K562 (cell line): Measurements from ENCODE around the gene SGMS1. TPM values are rescaled to one million over a fixed set of nuclear protein-coding genes. Genes with fewer than 3 reads are reported as not detected.

Experiments used
- ATF6 ChIP-seq: sonication (generic); formaldehyde crosslinking; IDR thresholded peaks from 2 replicates; pipeline ENCODE4 v1.4.0; 2020; ENCODE audit warnings: mild to moderate bottlenecking, missing genetic modification reagents
- ATF7 ChIP-seq: fragments of 450-650 bp; IDR thresholded peaks from 2 replicates; pipeline ENCODE4 v1.7.1; 2014; ENCODE audit warnings: mild to moderate bottlenecking, moderate library complexity
- KHSRP ChIP-seq: fragments of 450-650 bp; IDR thresholded peaks from 2 replicates; pipeline ENCODE4 v1.6.1; 2017
- MAFK ChIP-seq: IDR thresholded peaks from 2 replicates; pipeline ENCODE4 v1.6.1; 2011; ENCODE audit warnings: low read length, improper control_type of control experiment
- NBN ChIP-seq: fragments of 450-650 bp; IDR thresholded peaks from 2 replicates; pipeline ENCODE4 v1.6.1; 2016; ENCODE audit warnings: low read depth, mild to moderate bottlenecking
- PBX2 ChIP-seq, 2 experiments: IDR thresholded peaks in 1 of 2; conservative IDR thresholded peaks in 1 of 2; 2 replicates each; pipeline ENCODE4 v1.6.1; 2016; ENCODE audit warnings: low read depth in 2 of 2, mild to moderate bottlenecking in 1 of 2, missing compliant biosample characterization in 1 of 2, missing genetic modification characterization in 1 of 2, moderate library complexity in 1 of 2
- RBFOX2 ChIP-seq: fragments of 200-400 bp; formaldehyde crosslinking; IDR thresholded peaks from 2 replicates; pipeline ENCODE4 v1.6.1; 2017; ENCODE audit warnings: low read depth, mild to moderate bottlenecking, low read length, moderate library complexity
- RFX5 ChIP-seq: IDR thresholded peaks from 2 replicates; pipeline ENCODE4 v1.6.1; 2011; ENCODE audit warnings: low read depth, mild to moderate bottlenecking, improper control_type of control experiment, low read length
- THRA ChIP-seq: fragments of 450-650 bp; IDR thresholded peaks from 2 replicates; pipeline ENCODE4 v1.6.1; 2017; ENCODE audit warnings: mild to moderate bottlenecking, moderate library complexity
- ZBED1 ChIP-seq: IDR thresholded peaks from 2 replicates; pipeline ENCODE4 v1.6.1; 2014
- ZMIZ1 ChIP-seq, 2 experiments: fragments of 150-350 bp in 1 of 2; IDR thresholded peaks; 2 replicates each; pipeline ENCODE4 v1.6.1; 2012 to 2016; ENCODE audit warnings: low read depth in 2 of 2, low read length in 2 of 2, mild to moderate bottlenecking in 1 of 2, moderate library complexity in 1 of 2
- ZNF277 ChIP-seq: fragments of 250-450 bp; sonication (Bioruptor Pico); IDR thresholded peaks from 2 replicates; pipeline ENCODE4 v1.8.0; 2022; ENCODE audit warnings: inconsistent platforms, mild to moderate bottlenecking, moderate library complexity, borderline replicate concordance
- ZNF347 ChIP-seq: fragments of 450-650 bp; formaldehyde crosslinking; IDR thresholded peaks from 2 replicates; pipeline ENCODE4 v1.4.0; 2020; ENCODE audit warnings: low read depth, mild to moderate bottlenecking, moderate library complexity
- ZNF512 ChIP-seq: IDR thresholded peaks from 2 replicates; pipeline ENCODE4 v1.6.1; 2016; ENCODE audit warnings: missing genetic modification characterization, missing compliant biosample characterization
- ZNF75A ChIP-seq: fragments of 450-650 bp; formaldehyde crosslinking; IDR thresholded peaks from 2 replicates; pipeline ENCODE4 v1.4.0; 2020; ENCODE audit warnings: mild to moderate bottlenecking
- polyA plus RNA-seq, 8 experiments: library from polyadenylated mRNA; depleted of rRNA in 4 of 8; stranded (reverse) in 5 of 8; unstranded in 3 of 8; fragments of >200 nt; fragmentation: Nextera tagmentation in 2 of 8; fragmentation: Illumina TruSeq in 1 of 8; extraction: Ambion mirVana in 2 of 8; extraction: Trizol in 1 of 8; gene quantifications; 2 replicates each; pipeline versions ENCODE4 v1.2.1 to v1.2.3, GENCODE V29; 2011 to 2014; ENCODE audit warnings: inconsistent platforms in 1 of 8, missing spikeins in 1 of 8
- total RNA-seq, 7 experiments: library from RNA; depleted of rRNA in 6 of 7; stranded (reverse); fragments of >200 nt in 6 of 7; fragmentation: Illumina TruSeq in 2 of 7; extraction: Trizol in 2 of 7; gene quantifications; 2 replicates each; pipeline versions ENCODE4 v1.2.1 to v1.2.3, GENCODE V29; 2011 to 2021; ENCODE audit warnings: low replicate concordance in 1 of 7

The SGMS1 gene
- total and polyA plus RNA-seq, 9 of the 15 experiments (the other 6 are each of a cell fraction or from before 2014, with no cell fraction given), result 22.6 to 232 (median 82.2) TPM

- TF ChIP-seq RFX5 (peak; percentile 64; the same call in 1 of the 2 replicates), ZNF512 (tag) (no peak), ATF7 (peak; percentile 79), ZNF347 (CRISPR knock-in tag) (no peak), ATF6 (CRISPR knock-in tag) (no peak; the same call in 1 of the 2 replicates), NBN (peak; percentile 92; the same call in 1 of the 2 replicates), ZNF75A (no peak), KHSRP (no peak), MAFK (no peak; the same call in 1 of the 2 replicates), PBX2 (CRISPR knock-in tag; IDR thresholded peaks at IDR 0.05; ENCODE audit: low read depth) (no peak), PBX2 (tag; conservative IDR thresholded peaks at IDR 0.05; ENCODE audit: low read depth) (no peak), RBFOX2 (no peak), ZBED1 (no peak), ZNF277 (CRISPR knock-in tag) (no peak), THRA (no peak), ZMIZ1 (IDR thresholded peaks at IDR 0.05; ENCODE audit: low read depth in 2 of 2, low read length in 2 of 2) (peak in 1 of 2 experiments; percentile 31; a peak in 1 of 4 replicates)
Observed at GRCh38 chr10:50624413-50624865, 683 bp upstream of the SGMS1 start (continued).
